ENCODE data around the gene ACHE. TPM values are rescaled to one million over a fixed set of nuclear protein-coding genes. Genes with fewer than 3 reads are reported as not detected.

ACHE gene
- total RNA-seq, 1 donor from 2014 or later = 0.16 TPM

DNA sequence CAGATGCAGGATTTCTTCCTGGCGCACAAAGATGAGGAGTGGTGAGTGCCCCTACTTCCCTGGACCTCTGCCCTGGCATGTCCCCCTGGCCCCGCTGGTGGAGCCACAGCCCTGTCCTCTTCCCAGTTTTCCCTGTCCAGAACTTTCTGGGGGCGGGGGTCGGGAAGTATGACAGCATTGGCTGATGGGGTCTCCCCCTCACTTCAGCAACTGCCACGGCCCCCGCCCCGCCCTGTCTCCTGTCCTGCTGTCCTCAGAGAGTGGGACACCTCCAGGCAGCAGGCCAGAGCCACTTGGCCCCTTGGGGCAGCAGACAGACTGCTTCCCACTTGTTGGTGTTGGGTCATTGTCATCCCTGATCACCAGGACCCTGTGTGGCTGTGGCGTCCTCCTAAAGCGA lies 13.5 kb downstream of the ACHE start:
- DNase-seq (no peak), ATAC-seq (ENCODE audit: low read depth) (no peak)
- no peaks in the 10 kb centered on the region for H3K9me3 Mint-ChIP-seq
- TF ChIP-seq, protein P1, sequence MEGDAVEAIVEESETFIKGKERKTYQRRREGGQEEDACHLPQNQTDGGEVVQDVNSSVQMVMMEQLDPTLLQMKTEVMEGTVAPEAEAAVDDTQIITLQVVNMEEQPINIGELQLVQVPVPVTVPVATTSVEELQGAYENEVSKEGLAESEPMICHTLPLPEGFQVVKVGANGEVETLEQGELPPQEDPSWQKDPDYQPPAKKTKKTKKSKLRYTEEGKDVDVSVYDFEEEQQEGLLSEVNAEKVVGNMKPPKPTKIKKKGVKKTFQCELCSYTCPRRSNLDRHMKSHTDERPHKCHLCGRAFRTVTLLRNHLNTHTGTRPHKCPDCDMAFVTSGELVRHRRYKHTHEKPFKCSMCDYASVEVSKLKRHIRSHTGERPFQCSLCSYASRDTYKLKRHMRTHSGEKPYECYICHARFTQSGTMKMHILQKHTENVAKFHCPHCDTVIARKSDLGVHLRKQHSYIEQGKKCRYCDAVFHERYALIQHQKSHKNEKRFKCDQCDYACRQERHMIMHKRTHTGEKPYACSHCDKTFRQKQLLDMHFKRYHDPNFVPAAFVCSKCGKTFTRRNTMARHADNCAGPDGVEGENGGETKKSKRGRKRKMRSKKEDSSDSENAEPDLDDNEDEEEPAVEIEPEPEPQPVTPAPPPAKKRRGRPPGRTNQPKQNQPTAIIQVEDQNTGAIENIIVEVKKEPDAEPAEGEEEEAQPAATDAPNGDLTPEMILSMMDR (IDR thresholded peaks at IDR 0.05) = no peak
- CTCF ChIA-PET = no interaction called here
- H3K4me1 Mint-ChIP-seq = peaks cover 47% of the 10 kb centered on the region
- H3K27ac Mint-ChIP-seq = no peak overlapping the region
- POLR2A ChIA-PET = no interaction called here
- intact Hi-C loops (cut with micrococcal nuclease) = no loop called here
- H3K36me3 Mint-ChIP-seq (ENCODE audit: low read depth) = peaks cover 94% of the 10 kb centered on the region
- no peak overlapping the region for H3K4me3 Mint-ChIP-seq
- H3K27me3 Mint-ChIP-seq = no peaks in the 10 kb centered on the region

DNA sequence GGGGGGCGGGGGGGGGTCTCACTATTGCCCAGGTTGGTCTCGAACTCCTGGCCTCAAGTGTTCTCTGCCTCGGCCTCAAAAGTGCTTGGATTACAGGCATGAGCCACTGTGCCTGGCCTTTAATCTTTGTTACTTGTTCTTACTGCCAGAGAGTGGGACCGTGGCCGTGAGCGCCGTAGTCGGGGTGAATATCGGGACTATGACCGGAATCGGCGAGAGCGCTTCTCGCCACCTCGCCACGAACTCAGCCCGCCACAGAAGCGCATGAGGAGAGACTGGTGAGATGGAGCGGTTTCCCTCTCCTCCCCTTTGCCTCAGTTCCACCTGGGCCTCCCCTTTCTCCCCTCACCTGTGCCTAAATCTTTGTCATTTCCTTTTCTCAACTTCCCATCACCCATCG lies 14.6 kb downstream of the ACHE start:
- no peak overlapping the region for H3K27ac Mint-ChIP-seq
- ATAC-seq (ENCODE audit: low read depth) = no peak

DNA sequence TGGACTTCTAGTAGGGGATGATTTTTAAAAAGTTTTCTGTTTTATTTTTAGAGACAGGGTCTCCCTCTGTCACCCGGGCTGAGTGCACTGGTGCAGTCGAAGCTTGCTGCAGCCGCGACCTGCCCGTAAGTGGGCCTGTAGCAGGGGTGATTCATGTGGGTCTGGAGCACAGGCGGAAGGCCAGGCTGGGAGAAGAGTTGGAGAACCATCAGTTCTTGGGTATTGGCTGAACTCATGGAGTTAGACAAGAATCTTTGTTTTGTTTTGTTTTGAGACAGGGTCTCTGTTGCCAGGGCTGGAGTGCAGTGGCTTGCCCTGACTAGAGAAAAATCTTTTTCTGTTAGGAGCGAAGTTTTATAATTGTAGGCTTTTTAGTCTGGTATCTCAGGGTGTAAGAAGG lies 15.0 kb downstream of the ACHE start:
- no peak for ATAC-seq (ENCODE audit: low read depth)
- Mint-ChIP-seq H3K9me3 (no peaks in the 10 kb centered on the region), H3K27me3 (no peaks in the 10 kb centered on the region), H3K4me1 (peaks cover 47% of the 10 kb centered on the region), H3K27ac (no peak overlapping the region), H3K4me3 (no peak overlapping the region), H3K36me3 (ENCODE audit: low read depth) (peaks cover 86% of the 10 kb centered on the region)
- no peak for DNase-seq
- TF ChIP-seq, protein P1 (IDR thresholded peaks at IDR 0.05) = no peak
- ChIA-PET CTCF (no interaction called here), POLR2A (interaction anchor here (0.5 to 0.6 kb wide), 2 partner anchors 11 to 483 kb away, joined by 4 read pairs; no protein-coding TSS in a partner anchor)
- intact Hi-C loops (cut with micrococcal nuclease) = no loop called here

More for the DNA sequence above, 14.6 kb downstream of the ACHE start:
- Mint-ChIP-seq H3K9me3 (no peaks in the 10 kb centered on the region), H3K36me3 (ENCODE audit: low read depth) (peaks cover 90% of the 10 kb centered on the region), H3K4me3 (no peak overlapping the region), H3K27me3 (no peaks in the 10 kb centered on the region), H3K4me1 (peaks cover 47% of the 10 kb centered on the region)
- CTCF ChIA-PET = no interaction called here
- no peak for DNase-seq
- POLR2A ChIA-PET = interaction anchor here (0.6 kb wide), 1 partner anchor 484 kb away, joined by 4 read pairs; no protein-coding TSS in a partner anchor
- TF ChIP-seq, protein P1 (IDR thresholded peaks at IDR 0.05) = no peak
- intact Hi-C loops (cut with micrococcal nuclease) = no loop called here

DNA sequence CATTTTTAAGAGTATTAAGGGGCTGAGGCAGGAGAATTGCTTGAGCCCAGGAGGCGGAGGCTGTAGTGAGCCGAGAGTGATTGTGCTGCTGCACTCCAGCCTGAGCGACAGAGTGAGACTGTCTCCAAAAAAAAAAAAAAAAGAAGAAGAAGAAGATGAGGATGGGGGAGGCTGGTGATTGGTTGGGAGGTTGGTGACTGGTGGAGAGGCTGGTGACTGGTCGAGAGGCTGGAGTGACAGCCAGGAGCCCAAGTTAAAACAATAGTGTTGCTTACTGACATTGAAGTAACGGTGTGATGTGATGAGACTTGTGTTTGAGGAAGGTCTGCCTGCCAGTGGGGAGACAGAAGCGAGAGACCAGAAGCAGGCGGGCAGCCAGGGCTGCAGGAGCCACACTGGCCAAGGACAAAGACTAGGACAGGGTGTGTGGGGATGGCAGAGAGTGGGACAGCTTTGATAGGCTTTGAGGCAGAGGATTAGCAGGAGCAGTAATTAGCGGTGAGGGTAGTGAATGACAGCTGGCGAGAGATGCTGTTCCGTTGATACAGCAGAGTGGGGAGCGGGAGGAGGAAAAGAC lies 15.9 kb downstream of the ACHE start:
- no peaks in the 10 kb centered on the region for H3K27me3 Mint-ChIP-seq
- peaks cover 49% of the 10 kb centered on the region for H3K4me1 Mint-ChIP-seq
- peak overlapping the region; percentile 25 for H3K27ac Mint-ChIP-seq
- ChIA-PET CTCF (no interaction called here), POLR2A (interaction anchor here (0.5 kb wide), 1 partner anchor 10 kb away, joined by 4 read pairs; no protein-coding TSS in a partner anchor)
- H3K9me3 Mint-ChIP-seq = no peaks in the 10 kb centered on the region
- no peak overlapping the region for H3K4me3 Mint-ChIP-seq
- TF ChIP-seq, protein P1 (IDR thresholded peaks at IDR 0.05) = no peak
- peaks cover 86% of the 10 kb centered on the region for H3K36me3 Mint-ChIP-seq (ENCODE audit: low read depth)
- intact Hi-C loops (cut with micrococcal nuclease) = no loop called here
- ATAC-seq (ENCODE audit: low read depth) = no peak
- DNase-seq = no peak

DNA sequence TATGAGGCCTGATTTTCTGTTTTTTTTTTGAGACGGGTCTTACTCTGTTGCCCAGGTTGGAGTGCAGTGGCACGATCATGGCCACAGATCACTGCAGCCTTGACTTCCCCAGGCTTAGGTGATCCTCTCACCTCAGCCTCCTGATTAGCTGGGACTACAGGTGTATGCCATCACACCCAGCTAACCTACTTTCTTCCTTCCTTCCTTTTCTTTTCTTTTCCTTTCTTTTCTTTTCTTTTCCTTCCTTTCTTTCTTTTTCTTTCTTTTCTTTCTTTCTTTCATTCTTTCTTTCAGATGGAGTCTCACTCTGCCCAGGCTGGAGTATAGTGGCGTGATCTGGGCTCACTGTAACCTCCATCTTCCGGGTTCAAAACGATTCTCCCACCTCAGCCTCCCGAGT lies 17.0 kb downstream of the ACHE start:
- H3K9me3 Mint-ChIP-seq = no peaks in the 10 kb centered on the region
- no peak for ATAC-seq (ENCODE audit: low read depth)
- intact Hi-C loops (cut with micrococcal nuclease) = no loop called here
- TF ChIP-seq, protein P1 (IDR thresholded peaks at IDR 0.05) = no peak
- peaks cover 79% of the 10 kb centered on the region for H3K36me3 Mint-ChIP-seq (ENCODE audit: low read depth)
- ChIA-PET CTCF (no interaction called here), POLR2A (interaction anchor here (0.6 to 10.3 kb wide), 4 partner anchors 8 to 1581 kb away, joined by 3 to 254 read pairs (median 4); partner anchors contain the start of genes SLC12A9 and UFSP1)
- no peaks in the 10 kb centered on the region for H3K27me3 Mint-ChIP-seq
- no peak overlapping the region for H3K4me3 Mint-ChIP-seq
- no peak overlapping the region for H3K27ac Mint-ChIP-seq
- no peak for DNase-seq
- H3K4me1 Mint-ChIP-seq = peaks cover 52% of the 10 kb centered on the region
